Heart left ventricle (tissue), 13 donors: ENCODE measurements around the gene ASXL2.

Source experiments
- CTCF ChIP-seq, 12 donors: fragments of 200-600 bp; sonication (generic) in 4 of 12; IDR thresholded peaks; one replicate each; pipeline versions ENCODE4 v1.5.0 to v1.8.0; 2018 to 2022; ENCODE audit warnings: antibody characterized with exemption in 12 of 12, mild to moderate bottlenecking in 5 of 12
- POLR2A ChIP-seq, 2 donors: fragments of 450-650 bp; IDR thresholded peaks; one replicate each; pipeline ENCODE4 v1.6.1; 2017; ENCODE audit warnings: antibody characterized with exemption in 2 of 2, mild to moderate bottlenecking in 2 of 2, moderate library complexity in 2 of 2
- donor health status: ischemic (EF 13 %, LVEDD 7.1; RV severe dilation, severe dysfunction).
- donor health status: DM: no; HTN: yes; CAD: no.
- donor health status: DM: no; HTN: no; CAD: no.
- donor health status: ischemic (EF 25% LVEDD 6.9; RV normal size, moderate dysfunction).
- donor health status: ischemic (EF 25% LVEDD 5.7; RV mildly dilated, moderate dysfunction).
- donor health status: ischemic (EF 35%, LVEDD 5.7; RV mildly dilated, moderate dysfunction).
- donor health status: nonischemic (EF 11% LVEDD 7.7; RV severe dilation, severe dysfunction).
- donor health status: DM: yes; HTN: yes; CAD: no.
- donor health status: PGD.
- donor health status: ischemic (EF 29% LVEDD 5.4; RV normal size, mild dysfunction).
- donor health status: nonischemic (EF 23%, LVEDD 6.1; RV moderate dilation, normal function).

- TF ChIP-seq CTCF (IDR thresholded peaks at IDR 0.05), result no peak
- no peak for TF ChIP-seq POLR2A (IDR thresholded peaks at IDR 0.05)
These were observed 186.1 kb downstream of the ASXL2 start for GRCh38 chr2:25692143-25692542.
